Dermis microvascular lymphatic vessel endothelial cell (primary cell): Measurements from ENCODE around the gene PNMT. TPM values are rescaled to one million over a fixed set of nuclear protein-coding genes. Genes with fewer than 3 reads are reported as not detected.

Experiments
- DNase-seq, 2 donors: peaks; one replicate each; pipeline versions ENCODE4 v3.0.0 to v3.0.0-alpha.2; 2010; ENCODE audit warnings: low read depth in 2 of 2
- total RNA-seq: library from RNA; depleted of rRNA; stranded (reverse); fragments of >200 nt; gene quantifications from 2 replicates; pipeline ENCODE4 v1.2.1, GENCODE V29; 2014

The PNMT gene
- total RNA-seq, 1 donor from 2014 or later = 1.2 TPM

DNA sequence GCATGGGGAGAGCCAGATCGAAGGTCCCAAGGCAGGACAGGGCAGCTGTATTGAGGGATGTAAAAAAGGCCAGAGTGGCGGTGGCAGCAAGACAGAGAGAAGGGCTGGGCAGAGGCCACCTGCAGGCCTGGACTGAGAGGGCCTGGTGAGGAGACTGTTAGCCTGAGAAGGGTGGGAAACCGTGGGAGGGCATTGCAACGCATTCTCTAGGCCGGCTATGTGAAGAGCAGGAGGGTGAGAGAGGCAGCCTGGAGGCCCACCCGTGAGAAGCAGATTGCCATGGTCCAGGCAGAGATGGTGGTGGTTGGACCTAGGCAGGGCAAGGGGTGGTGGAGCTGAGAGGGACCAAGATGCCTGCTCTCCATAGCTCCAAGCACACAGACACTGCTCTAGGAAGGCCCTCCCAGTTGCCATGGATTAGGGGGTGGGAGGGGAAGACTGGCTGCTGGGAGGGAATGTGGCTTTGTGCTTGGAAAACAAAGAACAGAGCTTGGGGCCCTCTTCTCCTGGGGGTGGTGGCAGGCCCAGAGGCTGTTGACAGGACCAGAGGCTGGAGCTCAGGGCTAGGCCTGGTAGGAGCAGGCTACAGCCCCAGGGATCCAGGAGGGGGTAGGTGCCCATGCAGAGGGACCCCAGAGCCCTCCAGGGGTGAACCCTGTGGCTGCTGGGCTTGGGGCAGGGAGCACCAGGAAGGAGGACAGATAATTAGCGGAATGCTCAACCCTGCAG lies 15.5 kb upstream of the PNMT start:
- no peak for DNase-seq

DNA sequence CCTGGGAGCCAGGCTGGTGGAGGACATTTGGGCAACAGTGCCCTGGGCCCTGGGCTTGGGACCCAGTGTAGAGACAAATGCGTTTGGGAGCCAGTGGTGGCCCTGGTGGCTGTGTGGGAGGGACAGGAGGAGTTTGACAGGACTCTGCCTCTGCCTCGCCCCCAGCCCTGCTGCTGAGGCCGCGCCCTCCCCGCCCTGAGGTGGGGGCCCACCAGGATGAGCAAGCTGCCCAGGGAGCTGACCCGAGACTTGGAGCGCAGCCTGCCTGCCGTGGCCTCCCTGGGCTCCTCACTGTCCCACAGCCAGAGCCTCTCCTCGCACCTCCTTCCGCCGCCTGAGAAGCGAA lies 15.0 kb upstream of the PNMT start:
- no peak for DNase-seq

DNA sequence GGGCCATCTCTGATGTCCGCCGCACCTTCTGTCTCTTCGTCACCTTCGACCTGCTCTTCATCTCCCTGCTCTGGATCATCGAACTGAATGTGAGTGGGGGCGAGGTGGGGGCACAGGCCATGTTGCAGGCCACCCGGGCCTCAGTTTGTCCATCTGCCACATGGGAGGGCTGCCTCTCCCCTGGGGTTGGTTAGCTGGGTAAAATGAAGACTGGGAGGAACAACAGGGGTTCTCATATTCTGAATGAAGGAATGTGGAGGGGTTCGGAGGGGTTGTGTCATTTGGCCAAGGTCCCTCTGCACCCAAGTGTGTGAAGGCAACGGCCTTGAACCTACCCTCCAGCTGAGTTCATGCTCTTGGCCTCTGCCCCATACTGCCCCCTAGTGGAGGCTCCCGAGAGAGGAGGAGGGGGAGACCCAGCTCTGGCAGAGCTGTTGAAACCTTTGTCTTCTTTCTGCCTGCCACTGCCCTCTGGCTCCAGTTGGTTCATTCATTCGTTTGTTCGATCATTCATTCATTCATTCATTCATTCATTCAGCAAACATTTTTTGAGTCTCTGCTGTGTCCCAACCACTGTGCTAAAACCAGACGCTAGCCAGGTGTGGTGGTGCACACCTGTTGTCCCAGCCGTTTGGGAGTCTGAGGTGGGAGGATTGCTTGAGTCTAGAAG lies 14.5 kb upstream of the PNMT start:
- DNase-seq = peak in 1 of 2 donors; percentile 49

DNA sequence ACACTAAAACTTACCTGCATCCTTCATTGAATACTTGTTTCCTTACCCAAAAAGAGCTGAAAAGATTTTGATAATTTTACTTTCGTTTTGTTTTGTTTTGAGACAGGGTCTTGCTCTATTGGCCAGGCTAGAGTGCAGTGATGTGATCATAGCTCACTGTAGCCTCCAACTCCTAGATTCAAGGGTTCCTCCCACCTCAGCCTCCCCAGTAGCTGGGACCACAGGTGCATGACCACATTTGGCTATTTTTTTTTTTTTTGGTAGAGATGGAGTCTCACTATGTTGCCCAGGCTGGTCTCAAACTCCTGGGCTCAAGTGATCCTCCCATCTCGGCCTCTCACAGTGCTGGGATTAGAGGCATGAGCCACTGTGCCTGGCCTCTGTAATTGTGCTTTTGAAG lies 13.1 kb upstream of the PNMT start:
- DNase-seq = no peak

DNA sequence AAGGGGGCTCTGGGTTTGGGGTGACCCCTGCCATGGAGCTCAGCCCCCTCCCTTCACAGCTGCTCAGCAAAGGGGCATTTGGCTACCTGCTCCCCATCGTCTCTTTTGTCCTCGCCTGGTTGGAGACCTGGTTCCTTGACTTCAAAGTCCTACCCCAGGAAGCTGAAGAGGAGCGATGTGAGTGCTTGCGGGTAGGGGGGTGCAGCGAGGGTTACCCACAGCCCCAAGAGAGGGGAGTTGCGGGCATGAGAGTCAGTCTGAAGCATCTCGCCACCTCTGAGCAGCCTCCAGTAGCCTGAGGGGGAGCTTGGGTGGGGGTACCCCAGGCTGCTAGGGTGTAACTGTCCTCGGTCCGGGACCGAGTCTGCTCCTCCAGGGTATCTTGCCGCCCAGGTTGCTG lies 9.9 kb upstream of the PNMT start:
- no peak for DNase-seq

DNA sequence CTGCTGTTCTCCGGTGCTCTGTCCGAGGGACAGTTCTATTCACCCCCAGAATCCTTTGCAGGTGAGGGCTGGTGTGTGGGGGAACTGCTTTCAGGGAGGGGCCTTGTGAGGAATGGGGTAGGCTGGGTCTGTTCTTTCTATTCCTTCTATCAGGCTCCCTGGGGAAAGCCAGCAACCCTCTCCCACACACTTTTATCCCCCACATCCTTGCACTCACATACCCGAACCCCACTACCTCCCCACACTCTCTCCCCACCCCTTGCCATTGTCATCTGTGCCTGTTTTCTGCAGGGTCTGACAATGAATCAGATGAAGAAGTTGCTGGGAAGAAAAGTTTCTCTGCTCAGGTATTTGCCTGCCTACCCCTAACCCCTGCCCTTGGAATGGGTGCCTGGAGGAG lies 9.5 kb upstream of the PNMT start:
- DNase-seq = no peak

DNA sequence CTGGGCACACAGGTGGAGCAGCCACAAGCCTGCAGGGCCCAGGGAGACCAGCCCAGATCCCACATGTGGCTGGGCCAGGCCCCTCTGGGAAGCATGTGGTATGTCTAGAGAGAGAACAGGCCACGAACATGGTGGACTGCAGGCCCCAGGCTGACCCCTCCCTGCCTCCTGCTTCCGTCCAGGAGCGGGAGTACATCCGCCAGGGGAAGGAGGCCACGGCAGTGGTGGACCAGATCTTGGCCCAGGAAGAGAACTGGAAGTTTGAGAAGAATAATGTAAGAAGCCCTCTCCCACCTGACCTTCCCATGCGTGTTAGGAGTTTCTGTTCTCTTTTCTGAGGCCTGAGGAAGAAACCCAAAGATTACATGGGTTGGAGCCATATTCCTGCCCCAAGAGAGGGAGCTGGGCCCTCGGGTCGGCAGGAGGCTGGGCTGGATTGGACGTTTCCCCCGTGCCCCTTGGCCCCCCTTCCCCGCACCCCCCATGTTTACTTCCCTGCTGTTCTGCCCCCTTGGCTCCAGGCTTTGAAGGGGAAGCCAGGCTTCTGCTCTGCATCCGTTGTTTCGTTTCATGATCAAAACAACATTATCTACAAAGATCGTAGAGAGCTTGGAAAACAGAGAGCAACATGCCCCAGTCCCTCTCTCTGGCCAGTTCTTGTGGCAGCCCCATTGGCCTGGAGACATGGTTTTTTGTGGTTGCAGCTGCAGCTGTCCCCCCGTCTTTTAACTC lies 8.8 kb upstream of the PNMT start:
- peak; percentile 86 to 88 for DNase-seq

DNA sequence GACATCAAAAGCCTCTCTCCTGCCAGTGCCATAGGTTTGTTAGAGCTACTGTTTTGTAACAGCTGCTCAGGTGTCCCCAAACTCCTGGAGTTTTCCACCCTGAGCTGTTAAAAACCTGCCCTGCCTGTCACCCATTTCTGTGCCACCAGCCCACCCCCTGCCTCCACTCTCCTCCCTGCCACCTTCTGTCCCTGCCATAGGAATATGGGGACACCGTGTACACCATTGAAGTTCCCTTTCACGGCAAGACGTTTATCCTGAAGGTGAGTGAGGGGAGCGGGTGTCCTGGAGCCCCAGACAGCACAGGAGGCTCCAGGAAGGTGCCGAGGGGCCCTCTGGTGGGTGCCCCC lies 8.3 kb upstream of the PNMT start:
- DNase-seq = no peak

DNA sequence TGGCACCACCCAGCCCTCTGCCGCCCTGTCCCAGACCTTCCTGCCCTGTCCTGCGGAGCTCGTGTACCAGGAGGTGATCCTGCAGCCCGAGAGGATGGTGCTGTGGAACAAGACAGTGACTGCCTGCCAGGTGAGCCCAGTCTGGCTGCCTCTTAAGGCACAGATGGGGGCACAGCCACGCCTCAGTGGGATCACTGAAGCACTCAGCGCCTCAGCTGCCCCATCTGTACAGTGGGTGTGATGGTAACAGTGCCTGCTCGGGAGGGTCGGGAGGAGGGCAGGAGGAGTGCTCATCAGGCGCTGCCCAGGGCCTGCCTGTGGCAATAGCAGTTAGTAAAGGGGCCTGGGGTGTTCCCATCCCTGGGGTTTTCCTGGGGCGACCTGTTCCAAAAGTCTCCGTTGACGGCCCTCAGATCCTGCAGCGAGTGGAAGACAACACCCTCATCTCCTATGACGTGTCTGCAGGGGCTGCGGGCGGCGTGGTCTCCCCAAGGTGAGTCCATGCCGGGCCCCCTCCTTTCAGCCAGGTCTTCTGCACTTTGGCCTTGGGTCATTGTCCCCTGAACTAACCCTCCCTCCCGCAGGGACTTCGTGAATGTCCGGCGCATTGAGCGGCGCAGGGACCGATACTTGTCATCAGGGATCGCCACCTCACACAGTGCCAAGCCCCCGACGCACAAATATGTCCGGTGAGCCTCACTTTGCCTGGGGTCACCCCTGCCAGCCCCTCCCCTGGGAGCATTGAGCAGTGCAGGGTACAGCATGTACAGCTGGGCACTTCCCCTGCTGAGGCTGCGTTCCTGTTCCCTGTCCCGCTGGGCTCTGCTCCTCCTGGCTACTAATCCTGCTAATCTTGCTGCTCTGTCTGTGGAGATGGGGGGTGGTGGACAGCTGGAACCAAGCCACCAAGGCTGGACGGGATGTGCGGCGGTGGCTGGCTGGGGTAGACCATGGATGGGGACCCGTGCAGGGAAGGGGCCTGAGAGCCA lies 7.6 kb upstream of the PNMT start:
- peak in 1 of 2 donors; percentile 26 for DNase-seq

DNA sequence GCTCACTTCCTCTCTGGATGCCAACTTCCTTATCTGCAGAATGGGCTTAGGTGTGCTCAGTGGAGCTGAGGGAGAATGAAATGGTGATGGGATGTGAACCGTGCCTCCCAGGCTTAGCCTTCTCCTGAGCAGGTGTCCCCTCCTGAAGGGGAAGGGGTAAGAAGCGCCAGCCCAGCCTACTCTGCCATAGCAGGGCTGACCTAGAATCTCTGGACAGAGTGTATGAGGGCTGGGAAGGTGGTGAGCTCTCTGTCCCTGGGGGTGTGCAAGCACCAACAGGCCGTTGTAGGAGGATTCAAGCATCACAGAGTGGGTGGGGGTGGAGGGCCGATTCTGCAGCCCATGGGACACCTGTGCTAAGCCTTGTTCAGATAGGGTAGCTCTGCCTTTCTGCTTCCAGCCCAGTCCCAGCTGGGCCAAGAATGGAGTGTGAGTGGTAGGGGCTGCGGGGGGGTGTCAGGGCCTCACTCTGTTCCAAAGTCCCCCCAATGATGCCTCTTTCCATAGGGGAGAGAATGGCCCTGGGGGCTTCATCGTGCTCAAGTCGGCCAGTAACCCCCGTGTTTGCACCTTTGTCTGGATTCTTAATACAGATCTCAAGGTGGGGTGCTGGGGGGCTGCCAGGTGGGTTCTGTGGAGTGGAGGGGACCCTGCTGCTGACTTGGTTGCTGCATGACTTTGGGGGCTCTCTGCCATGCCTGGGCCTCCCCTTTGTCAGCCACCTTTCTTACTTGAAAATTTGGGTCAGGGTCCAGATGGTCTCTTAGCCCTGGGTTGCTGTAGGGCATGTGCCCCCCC lies 6.3 kb upstream of the PNMT start:
- DNase-seq = no peak

DNA sequence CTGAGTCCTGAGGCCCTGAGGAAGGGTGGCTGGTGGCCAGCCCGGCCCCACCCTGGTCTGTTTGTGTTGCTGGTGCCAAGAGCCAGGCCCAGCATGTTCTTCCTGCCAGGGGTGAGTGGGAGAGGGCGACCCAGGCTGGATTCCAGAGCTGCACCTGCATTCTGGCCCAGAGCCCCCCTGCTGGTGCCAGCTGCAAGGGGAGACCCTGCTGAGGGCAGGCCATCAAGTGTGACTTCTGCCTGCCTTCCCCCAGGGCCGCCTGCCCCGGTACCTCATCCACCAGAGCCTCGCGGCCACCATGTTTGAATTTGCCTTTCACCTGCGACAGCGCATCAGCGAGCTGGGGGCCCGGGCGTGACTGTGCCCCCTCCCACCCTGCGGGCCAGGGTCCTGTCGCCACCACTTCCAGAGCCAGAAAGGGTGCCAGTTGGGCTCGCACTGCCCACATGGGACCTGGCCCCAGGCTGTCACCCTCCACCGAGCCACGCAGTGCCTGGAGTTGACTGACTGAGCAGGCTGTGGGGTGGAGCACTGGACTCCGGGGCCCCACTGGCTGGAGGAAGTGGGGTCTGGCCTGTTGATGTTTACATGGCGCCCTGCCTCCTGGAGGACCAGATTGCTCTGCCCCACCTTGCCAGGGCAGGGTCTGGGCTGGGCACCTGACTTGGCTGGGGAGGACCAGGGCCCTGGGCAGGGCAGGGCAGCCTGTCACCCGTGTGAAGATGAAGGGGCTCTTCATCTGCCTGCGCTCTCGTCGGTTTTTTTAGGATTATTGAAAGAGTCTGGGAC lies 5.5 kb upstream of the PNMT start:
- DNase-seq = no peak

DNA sequence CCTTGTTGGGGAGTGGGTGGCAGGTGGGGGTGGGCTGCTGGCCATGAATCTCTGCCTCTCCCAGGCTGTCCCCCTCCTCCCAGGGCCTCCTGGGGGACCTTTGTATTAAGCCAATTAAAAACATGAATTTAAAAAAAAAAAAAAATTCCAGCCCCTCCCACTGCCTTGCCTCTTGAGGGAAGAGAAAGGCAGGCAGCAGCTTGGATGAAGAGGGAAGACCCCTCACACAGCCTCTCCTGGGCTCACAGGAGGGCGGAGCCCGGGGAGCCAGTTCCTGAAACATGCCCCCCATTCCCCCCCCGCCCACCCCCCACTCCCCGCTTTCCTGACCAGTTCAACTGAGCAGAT lies 4.9 kb upstream of the PNMT start:
- DNase-seq = no peak

DNA sequence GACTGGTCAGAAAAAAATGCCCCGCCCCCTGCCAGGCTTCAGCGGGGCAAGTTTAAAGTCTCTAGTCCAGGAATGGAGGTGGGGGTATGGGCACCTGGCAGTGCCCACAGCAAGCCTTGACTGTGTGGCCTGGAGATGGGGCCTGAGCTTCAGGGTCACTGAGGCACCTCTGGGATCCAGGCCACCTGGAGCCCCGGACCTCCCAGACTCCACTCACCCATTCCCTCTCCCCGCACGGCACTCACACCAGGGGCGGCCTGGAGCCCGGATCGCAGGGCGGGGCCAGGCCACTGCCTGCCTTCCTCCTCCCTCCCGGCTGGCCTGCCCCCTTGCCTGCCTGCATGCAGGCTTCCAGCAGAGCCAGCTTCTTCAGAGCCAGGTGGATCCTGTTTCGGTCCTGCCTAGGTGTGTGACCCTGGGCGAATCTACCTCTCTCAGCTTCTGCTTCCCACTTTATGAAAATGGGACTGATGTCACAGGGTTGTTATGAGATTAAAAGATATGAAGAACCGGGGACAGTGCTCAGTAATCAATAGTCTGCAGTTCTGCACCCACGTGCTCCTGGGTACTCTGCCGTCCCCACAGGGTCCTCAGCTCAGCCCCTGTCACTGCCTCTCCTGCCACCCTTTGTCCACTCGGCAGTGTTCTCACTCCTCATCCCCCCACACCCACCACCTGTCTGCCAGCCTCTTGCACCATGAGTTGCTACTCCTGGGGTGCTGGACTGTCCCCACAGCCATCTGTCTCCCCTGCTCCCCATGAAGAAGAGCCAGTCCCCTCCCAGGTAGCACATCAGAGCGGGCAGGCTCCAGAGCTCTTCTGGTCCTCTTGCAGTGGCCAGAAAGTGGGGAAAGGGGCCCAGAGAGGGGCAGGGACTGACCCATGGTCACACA lies 4.3 kb upstream of the PNMT start:
- DNase-seq = peak in 1 of 2 donors; percentile 36

DNA sequence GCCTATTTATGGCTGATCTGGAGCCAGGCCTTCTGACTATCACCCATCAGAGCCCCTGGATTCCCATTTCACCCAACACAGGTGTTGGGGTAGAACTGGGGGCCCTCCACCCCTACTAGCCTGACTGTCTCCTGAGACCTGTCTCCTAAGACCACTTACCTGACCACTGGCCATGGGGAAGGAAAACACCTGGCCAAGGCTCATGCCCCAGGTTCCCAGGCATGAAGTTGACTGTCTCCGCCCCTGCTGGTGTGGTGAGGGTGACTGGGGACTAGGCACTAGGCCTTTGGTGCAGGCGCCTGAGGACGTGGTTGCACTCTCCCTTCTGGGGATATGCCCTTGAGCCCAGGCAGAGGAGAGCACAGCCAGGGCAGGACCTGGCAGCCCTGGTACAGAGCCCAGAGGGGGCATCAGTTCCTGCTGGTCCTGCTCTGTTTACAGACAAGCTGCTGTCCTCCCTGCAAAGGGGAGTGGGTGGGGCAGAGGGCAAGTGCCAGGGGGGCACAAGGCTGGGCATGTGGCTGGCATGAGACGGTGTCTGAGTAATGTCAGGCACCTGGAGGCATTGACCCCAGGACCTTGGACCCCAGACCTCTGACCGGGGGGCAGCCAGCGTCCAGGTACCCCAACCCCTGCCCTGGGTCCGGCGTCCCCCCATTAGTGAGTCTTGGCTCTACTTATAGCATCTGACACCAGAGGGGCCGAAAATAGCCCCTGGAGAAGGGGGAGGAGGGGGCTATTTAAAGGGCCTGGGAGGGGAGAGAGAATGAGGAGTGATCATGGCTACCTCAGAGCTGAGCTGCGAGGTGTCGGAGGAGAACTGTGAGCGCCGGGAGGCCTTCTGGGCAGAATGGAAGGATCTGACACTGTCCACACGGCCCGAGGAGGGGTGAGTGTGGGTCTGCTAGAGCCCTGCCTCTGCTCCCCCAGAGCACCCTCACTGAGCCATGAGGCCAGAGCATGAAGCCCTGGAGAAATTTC lies 3.4 kb upstream of the PNMT start, which contains the start of gene TCAP:
Gene TCAP (plus strand): TSS at position 769 of the 981 bp plus-strand sequence. CDS start 11 bp downstream, at position 780.
- DNase-seq = no peak

DNA sequence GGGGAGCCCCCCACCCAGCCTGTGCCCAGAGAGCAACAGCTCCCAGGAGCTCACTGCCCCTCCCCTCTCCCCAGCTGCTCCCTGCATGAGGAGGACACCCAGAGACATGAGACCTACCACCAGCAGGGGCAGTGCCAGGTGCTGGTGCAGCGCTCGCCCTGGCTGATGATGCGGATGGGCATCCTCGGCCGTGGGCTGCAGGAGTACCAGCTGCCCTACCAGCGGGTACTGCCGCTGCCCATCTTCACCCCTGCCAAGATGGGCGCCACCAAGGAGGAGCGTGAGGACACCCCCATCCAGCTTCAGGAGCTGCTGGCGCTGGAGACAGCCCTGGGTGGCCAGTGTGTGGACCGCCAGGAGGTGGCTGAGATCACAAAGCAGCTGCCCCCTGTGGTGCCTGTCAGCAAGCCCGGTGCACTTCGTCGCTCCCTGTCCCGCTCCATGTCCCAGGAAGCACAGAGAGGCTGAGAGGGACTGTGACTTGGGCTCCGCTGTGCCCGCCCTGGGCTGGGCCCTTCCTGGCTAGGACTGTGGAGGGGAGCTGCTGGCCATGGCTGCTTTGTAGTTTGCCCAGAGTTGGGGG lies 2.5 kb upstream of the PNMT start:
- DNase-seq = no peak

DNA sequence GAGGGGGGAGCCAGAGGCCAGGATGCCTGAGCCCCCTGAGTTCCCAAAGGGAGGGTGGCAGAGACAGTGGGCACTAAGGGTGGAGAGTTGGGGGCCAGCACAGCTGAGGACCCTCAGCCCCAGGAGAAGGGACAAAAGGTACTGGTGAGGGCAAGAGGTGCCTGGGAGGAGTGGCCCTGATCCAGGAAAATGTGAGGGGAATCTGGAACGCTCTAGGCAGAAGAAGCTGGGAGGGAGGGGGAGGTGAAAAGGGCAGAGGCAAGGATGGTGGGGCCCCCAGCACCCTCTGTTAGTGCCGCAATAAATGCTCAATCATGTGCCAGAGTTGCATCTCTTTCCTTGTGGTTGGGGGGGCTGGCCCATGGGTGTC lies 2.0 kb upstream of the PNMT start:
- no peak for DNase-seq

DNA sequence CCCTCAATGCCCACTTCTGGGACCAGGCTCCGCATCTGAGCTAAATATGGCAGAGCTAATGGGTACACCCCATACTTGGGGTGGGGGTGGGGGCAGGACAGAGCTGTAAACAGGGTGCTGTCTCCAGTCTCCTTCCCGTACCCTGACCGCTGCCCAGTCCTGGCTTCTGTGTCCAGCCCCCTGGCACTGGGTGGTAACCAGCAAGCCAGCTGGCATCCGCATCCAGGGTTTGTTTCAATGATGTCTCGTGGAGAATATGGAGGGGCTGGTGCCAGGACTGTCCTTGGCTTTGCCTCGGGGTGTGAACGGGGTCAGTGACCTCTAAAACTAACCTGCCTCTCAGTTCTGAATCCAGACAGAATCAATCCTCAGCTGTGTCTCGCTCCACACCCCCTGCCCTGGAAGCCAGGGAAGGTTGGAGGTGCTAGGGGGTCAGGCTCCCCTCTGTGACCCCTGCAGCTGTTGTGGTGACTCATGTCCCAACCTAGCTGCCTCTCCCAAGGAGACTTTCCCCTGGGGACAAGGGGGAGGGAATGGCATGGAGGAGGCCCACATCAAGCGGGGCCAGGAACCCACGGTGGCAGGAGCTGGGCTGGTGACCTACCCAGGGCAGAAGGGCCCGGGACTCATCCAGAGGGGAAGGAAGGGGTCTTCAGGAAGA lies 1.5 kb upstream of the PNMT start:
- no peak for DNase-seq
